Umbilical cord (tissue), 2 donors: Measurements from ENCODE around the gene DDX25. TPM values are rescaled to one million over a fixed set of nuclear protein-coding genes. Genes with fewer than 3 reads are reported as not detected.
A peak's percentile ranks its signal among the peaks of the same experiment; 100 is the strongest.
"Not testable (repeated sequence)": the region's sequence is repeated elsewhere in the genome, so short reads cannot be mapped to it uniquely, and the experiment has no call there.

Experiments
- DNase-seq: peaks from one replicate; pipeline ENCODE4 v3.0.0-alpha.2; 2015; ENCODE audit warnings: low spot score
- total RNA-seq: library from RNA; depleted of rRNA; stranded (reverse); fragments of >200 nt; gene quantifications from one replicate; pipeline ENCODE4 v1.2.3, GENCODE V29; 2014; ENCODE audit warnings: low replicate concordance; ENCODE audit not compliant: insufficient read depth

Gene DDX25
- 2.2 TPM for total RNA-seq

GRCh38 chr11:125903711-125904659, at the start of gene DDX25:
TSS of gene DDX25 (plus strand) at chr11:125904508. CDS start at chr11:125904518, 10 bp downstream.
- peak; percentile 18 for DNase-seq

DNA sequence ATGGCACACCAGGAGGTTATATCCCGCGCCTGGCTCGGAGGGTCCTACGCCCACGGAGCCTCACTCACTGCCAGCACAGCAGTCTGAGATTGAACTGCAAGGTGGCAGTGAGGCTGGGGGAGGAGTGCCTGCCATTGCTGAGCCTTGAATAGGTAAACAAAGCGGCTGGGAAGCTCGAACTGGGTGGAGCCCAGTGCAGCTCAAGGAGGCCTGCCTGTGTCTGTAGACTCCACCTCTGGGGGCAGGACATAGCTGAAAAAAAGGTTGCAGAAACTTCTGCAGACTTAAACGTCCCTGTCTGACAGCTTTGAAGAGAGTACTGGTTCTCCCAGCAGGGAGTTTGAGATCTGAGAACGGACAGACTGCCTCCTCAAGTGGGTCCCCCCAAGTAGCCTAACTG, 46.6 kb upstream of the DDX25 start:
- DNase-seq, result not testable (repeated sequence)

- DNase-seq, result not testable (repeated sequence)
Observed at GRCh38 chr11:125862786-125863185, 41.5 kb upstream of the DDX25 start.

GRCh38 chr11:125865354-125865753, 39.0 kb upstream of the DDX25 start:
- not testable (repeated sequence) for DNase-seq

DNA sequence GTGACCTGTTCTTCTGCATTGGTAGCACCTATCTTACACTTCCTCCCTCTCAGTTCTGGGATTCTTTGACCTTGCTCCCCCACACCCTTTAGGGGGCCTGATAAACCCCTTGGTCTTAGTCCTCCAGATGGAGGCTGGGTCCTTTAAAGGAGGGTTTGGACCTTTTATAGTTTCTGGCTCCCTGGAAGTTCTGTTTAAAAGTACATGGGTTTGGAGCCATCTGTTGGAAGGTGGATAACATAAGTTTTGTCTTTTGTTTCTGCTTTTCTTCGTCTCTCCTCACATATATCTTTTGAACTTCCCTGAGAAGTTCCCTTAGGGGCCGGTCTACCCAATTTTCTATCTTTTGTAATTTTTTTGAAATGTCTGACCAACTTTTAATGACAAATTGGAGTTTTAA, 34.8 kb upstream of the DDX25 start:
- DNase-seq, result peak; percentile 50

- DNase-seq, result no peak
Observed at GRCh38 chr11:125871391-125872137, 32.7 kb upstream of the DDX25 start.

DNA sequence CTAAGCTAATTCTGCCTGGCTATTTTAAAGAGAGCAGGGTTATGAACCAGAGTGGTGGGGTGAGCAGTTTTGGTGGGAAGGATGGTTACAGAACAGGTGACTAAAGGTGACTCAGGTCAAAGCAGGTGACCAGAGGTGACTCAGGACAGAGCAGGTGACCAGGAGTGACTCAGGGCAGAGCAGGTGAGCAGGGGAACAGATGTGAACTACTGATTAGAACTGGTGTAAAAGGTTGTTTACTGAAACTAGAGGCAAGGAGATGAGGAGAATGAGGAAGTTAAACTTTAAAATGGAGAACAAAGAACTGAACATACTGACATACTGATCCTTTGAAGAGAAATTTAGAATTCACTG, 32.2 kb upstream of the DDX25 start:
- no peak for DNase-seq

GRCh38 chr11:125873881-125874555, 30.3 kb upstream of the DDX25 start:
- DNase-seq, result no peak

GRCh38 chr11:125874556-125875124, 29.7 kb upstream of the DDX25 start:
- DNase-seq, result peak; percentile 90

DNA sequence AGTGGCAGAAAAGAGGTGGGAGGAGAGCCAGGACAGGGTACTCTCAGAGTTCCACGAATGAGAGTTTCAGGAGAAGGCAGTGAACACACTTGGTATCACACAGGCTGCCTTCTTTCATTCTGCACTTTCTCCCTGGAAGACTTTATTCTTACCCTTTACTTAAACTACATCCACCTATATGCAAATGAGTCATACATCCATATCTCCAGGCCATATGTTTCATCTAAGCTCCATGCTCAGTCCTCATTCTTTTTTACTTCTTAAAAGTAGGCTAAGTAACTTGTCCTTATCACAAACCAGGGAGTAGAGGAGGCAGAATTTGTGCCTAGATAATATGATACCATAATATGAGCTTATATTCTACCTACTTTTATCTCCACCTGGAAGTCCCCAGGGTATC, 23.0 kb upstream of the DDX25 start:
- DNase-seq, result no peak

- DNase-seq, result no peak
Observed at GRCh38 chr11:125883375-125883774, 20.9 kb upstream of the DDX25 start.

DNA sequence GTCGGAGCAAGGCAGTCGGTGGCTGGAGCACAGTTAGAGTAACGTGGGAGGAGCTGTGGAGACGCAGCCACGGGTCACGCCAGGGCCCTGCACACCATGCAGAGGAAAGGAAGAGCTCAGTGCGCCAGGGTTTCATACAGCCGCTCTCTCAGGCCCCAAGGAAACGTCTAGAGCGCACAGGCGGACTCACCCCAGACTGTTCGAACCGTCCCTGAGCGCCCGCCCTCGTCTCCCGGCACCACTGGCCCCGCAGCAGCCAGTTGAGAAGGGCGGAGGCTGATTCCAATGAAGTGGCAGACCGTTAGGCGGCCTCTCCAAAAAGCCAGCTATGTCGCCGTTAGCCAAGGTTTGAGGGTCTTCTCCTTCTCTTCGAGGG, 17.3 kb upstream of the DDX25 start:
- peak; percentile 63 for DNase-seq

GRCh38 chr11:125887373-125888324, 16.7 kb upstream of the DDX25 start, which contains the start of gene HYLS1:
TSS of gene HYLS1 (plus strand) at chr11:125887668. CDS start at chr11:125899369, 11,701 bp downstream.
- peak; percentile 98 for DNase-seq

- DNase-seq, result no peak
Observed at GRCh38 chr11:125890447-125891100, 13.7 kb upstream of the DDX25 start.

DNA sequence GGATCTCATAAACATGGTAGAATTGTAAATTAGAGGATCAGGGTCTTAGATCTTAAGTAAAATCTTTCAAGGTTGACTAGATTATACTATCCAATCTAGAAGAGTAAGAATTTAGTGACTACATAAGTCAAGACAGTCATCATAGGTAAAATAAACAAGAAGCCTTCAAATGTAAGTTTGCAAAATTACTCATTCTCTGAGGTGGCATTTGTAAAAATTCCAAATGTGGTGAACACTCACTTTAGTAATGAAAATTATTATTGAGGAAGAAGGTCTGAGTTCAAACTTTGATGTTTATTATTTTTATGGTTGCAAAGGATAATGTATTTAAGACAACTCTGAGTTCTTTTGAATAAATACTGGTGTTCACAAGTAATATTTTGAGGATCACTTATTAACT, 12.2 kb upstream of the DDX25 start:
- DNase-seq, result no peak

DNA sequence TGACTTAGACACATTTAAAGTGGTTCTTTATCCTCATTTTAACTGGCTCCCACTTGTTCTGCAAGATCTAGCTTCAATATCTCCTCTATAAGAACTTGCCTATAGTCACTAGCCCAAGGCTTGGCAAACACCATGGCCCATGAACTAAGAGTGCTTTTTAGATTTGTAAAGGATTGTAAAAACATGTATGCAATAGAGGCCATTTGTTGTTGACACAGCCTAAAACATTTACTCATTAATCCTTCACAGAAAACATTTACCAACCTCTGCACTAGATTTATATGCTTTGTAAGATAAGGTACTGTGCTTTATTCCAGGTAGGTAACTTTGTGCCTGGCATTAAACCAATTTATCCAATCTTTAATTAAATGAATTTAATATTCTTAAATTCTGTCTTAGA, 11.3 kb upstream of the DDX25 start:
- no peak for DNase-seq

GRCh38 chr11:125901872-125902271, 2.4 kb upstream of the DDX25 start:
- no peak for DNase-seq

- no peak for DNase-seq
Observed at GRCh38 chr11:125902277-125902926, 1.9 kb upstream of the DDX25 start.
